ENCODE measurements around the gene CC2D1A.
A peak's percentile ranks its signal among the peaks of the same experiment; 100 is the strongest.

The CC2D1A gene

DNA sequence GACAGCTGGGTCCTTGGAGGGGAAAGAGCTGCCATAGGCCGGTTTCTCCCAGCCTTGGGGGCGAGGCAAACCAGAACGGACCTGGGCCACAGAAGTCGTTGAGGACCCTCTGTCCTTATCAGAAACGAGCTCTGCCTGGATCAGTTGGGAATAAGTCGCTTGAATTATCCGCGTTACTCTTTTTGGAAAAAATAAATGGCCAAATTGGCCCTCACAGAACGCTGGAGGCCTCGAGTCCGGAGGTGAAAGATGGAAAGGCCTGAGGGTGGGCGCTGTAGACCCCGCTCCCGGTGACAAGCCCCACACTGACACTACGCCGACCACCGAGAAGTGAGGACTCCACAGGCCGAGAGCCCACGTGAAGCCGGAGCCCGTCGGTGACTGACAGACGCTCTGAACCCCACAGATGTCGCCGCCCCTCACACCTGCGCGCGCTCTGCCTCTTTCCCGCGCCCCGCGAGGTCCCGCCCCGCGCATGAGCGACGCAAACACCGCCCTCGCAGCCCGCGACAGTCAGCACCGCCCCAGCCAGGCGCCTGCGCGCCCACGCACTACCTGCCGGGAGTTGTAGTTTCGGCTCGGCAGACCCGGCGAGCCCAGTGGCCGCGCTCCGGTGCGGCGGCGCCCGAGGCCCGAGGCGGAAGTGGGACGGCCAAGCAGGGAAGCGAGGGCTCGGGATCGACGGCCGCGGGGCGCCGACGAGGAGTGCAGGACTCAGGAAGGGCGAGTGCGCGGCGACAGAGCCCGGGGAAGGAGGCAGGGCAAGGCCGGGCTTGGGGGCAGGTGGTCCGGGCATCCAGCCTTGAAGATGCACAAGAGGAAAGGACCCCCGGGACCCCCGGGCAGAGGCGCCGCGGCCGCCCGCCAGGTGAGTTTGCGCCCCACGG lies at the start of gene CC2D1A, which contains the start of gene BRME1:
CC2D1A (plus strand) TSS at position 568 of the 887 bp plus-strand sequence; CDS start at position 809, 241 bp downstream.
BRME1 (minus strand) TSS at position 484 of the 887 bp plus-strand sequence. CDS start 1,225 bp downstream, outside the sequence.
- DNase-seq = peak; percentile 90

DNA sequence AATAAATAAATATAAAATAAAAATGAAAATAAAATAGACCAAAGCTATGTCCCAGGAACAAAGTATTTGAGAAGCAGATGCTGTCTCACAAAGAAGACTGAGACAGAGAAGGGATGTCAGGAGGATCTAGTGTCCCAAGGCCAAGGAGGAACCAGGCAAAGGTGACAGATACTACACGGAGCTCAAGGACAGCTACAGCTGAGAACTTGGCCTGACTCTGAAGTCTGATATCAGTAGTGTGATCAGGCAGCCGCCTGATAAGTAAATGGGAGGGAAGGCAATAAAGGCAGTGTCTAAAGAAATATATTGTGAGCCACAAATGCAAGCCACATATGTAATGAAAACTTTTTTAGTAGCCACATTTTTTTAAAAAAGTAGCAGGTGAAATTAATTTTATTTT lies 49.5 kb upstream of the CC2D1A start:
- no peak for DNase-seq

DNA sequence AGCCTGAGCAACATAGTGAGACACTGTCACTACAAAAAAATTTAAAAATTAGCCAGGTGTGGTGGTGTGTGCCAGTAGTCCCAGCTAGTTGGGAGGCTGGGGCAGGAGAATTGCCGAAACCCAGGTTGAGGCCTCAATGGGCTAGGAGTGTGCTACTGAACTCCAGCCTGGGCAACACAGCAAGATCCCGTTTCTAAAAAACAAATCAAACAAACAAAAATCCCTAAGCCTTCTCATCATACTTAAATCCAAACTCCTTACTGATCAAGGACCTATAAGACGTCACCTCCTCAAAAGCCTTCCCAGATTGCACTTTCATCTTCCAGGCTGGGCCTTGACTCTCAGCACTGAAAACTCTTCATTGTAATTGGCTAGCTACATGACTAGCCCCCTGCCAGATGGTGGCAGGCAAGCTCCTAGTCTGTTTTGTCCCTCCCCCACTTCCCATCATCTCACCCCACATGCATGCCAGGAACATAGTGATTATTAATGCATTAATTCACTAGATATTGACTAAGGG lies 46.6 kb upstream of the CC2D1A start:
- DNase-seq = no peak

DNA sequence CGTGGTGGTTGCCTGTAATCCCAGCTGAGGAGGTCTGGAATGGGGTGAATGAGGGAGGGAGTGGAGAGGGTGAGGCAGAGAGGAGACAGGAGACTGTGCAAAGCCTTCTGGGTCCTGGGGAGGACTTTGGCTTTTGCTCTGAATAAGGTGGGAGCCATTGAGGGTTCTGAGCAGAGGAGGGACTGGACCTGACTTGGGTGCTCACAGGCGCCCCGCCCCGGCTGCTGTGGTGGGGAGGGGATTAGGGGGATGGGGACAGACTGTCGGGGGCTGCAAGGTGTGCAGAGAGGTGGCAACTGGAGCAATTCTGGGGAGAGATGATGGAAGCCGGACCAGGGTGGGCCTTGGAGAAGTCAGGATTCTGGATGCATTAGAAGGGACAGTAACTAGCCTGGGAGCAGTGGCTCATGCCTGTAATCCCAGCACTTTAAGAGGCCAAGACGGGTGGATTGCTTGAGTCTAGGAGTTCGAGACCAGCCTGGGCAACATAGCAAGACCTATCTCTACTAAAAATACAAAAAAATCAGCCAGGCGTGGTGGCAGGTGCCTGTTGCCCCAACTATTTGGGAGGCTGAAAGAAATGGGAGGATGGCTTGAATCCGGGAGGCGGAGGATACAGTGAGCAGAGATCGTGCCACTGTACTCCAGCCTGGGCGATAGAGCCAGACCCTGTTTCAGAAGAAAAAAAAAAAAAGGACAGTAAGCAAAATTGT lies 45.2 kb upstream of the CC2D1A start:
- DNase-seq = no peak

DNA sequence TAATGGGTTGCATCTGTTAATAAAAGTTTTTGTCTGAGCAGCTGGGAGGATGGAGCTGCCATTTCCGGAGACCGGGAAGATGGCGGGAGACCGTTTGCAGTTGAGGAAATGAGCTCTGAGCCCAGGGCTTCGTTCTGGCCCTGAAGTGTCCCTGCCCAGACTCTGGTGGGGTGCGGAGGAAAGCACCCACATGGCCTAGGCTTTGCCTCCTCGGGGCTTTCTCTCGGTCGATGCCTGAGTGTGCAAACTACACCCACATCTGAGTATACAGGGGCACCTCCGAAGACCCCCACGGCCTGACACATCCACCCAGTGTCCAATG lies 44.6 kb upstream of the CC2D1A start:
- DNase-seq = peak; percentile 63

DNA sequence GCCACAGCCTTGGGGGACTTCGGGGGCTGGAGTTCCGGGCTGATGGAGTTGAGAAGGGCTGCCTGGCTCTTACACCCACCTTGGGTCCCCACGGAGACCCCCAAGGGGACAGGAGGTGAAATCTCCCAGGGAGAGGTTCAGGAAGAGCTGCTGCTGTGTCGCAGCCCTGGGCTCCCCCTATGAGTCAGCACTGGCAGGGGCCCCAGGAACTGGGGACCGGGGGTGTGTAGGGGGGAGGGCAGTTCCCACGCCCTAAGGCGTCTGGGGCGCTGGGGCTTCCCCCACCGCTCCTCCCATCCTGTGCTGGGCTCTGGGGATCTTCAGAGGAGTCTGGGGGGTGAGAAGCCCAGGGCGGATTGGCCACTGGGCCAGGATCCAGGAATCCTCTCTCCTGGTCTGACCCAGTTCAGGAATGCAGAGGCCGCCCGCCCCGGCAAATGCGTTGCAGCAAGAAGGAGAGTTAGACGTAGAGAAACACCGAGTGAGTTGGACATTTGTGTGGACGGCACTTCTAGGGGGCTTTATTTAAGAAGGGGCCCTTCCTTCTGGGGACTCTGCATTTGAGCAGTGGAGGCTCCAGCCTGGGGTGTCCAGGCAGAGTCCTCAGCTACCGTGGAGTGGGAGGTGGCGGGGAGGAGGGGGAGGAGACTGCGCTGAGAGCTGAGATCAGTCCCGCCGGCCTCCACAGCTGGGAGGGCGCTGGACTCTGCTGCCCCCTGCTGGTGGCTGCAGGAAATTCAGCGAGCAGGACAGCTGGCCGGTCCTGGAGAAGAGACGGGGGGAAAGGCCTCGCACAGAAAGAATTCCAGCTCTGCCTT lies 44.1 kb upstream of the CC2D1A start:
- peak; percentile 94 for DNase-seq

DNA sequence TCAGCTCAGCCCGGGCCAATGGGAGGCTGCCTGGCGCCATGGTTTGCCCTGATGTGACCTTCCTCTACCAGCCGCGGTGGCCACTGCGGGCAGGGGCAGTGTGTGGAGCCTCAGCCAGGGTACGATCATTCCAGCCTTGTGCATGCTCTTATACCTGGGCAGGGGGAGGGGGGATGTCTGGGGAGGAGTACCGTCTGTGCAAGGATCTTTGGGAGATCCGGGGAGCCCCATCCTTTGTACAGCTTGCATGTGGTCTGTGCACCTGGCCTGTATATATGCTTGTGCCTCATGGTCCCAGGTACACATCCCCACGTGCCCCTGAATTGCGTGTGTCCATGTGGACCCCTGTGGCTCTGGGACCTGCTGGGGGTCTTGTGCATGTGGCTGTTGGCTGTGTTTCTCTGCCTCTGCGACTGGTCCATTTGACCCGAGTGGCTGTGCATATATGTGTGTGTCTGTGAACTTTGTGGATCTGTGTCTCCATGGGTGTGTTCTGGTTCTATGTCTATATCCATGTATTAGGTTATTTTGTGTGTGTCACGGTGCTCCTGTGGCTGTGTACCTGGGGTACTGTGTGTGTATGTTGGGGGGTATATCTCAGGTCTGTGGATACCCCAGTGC lies 41.8 kb upstream of the CC2D1A start:
- no peak for DNase-seq

DNA sequence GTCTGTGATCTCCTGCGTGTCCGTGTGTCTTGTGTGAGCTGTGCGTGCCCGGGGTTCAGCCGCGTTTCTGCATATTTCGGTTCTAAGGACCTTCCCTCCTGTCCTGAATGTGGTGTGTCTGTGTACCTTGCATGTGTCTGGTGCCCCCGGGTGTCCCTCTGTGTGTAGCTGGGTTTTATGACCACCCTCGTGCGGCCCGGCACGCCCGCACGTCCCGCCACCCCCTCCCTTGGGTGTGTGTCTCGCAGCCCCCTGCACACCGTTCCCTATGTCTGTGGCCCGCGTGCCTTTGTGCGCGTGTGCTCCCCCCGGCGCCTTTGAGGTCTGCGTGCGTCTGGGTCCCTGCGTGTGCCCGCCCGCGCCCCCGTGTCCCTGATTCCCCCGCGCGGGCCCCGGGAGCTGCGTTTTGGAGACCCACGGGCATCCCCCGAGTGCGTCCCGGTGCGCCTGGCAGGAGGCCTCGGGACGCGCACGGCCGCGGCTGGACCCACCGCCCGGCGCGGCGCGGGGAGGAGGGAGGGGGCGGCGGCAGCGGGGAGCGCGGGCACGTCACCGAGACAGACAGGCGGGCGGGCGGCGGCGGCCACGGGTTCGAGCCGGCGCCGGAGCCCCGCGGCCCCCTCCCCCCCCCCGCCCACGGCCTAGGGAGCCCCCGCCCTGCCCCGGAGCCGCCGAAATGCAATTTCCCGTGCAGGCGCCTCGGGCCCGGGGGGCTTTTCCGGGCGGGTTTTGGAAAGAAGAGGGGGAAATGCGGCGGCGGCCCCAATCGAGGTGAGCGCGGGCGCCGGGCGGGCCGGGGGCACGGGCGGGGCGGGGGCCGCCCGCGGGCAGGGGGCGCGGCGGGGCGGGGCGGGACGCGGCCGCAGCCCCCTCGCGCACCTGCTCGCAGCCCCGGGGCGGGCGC lies 41.1 kb upstream of the CC2D1A start:
- no peak for DNase-seq

DNA sequence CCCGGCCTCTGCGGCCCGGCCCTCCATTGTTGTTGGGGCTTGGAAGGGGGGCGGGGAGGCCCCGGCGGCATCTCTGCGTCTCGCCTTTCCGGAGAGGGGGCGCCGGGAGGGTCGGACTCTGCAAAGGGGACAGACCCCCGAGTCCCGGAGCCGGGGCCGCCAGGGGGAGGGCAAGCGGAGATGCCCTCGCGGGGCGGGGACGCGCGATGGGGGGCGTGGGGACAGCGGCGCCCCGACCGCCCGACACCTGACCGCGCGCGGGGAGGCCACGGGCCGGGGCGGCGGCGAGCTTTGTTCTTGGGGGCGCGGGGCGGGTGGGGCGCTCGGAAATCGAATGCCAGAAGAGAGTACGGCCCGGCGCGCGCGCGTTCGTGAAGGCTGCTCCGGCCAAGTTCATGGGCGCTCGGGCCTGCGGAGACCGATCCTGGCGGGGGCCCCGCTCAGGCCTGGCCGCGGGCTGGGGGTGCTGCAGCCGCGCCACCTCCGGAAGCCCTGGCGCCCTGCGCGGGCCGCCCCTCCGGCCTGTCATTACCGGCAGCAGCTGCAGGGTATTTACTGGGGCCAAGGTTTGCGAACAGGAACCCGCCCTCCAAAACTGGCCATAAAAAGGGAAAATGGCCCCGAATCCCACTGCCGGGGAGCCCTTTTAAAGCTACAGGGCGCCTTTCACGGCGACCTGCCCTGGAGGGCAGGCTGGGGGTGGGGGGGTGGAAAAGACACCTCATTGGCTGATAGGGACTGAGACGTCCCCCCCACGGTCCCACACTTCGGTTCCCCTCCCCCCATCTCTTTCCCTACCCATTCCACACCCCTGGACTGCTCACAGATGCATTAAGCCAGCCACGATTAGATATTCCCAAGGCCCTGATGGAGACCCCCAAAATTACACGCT lies 40.2 kb upstream of the CC2D1A start:
- no peak for DNase-seq

DNA sequence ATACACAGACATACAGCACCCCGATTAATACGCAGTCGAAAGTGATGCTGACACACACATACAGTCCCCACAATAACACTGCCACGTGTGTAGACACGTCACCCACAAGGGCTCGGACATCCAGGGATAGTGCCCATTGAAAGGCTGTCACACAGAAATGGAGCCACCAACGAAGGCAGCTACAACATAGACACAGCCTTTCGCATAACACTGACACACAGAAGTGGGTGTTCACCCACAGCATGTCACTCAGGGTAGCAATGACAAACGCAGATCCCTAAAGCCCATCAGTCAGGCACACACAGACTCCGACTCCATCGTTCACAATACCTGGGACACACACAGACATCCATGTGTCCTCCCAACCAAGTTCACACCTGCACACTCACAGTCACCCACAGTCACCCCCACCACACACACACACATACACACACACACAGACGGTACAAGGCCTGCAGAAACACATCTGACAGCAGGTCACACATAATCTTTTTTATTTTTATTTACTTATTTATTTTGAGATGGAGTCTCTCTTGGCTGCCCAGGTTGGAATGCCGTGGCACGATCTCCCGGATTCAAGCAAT lies 39.4 kb upstream of the CC2D1A start:
- DNase-seq = no peak

DNA sequence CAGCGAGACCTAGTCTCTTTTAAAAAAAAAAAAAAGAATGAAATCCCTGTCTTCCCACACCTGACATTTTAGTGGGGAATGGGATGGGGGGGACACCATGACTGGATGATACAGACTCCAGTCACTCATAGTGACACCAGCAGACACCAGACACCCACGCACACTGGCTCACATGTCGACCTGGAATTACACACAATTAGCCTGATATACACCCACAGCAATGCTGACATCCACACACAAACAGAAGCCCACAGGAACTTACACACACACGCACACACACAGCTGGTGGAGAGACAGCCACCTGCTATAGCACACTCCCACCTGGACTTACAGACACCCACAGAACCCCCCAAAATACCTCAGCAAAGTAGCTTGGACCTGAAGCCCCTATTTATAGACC lies 37.3 kb upstream of the CC2D1A start:
- no peak for DNase-seq

DNA sequence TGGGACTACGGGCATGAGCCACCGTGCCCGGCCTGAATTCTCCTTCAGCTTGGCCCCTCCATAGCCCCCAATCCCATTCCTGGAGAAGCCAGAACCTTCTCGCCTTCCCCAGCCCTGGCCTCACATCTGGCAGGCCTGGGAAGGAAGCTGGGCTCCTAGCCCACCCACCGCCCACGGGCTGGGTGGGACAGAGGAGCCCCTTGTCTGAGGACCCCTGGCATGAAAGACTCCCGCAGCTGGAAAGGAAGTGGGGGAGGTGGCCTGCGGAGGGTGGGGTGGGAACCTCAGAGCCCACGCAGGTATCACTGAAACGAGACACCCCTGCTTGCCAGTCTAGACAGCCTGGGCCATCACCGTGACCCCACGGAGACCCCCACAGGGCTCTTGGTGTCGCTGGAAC lies 36.7 kb upstream of the CC2D1A start:
- DNase-seq = no peak

DNA sequence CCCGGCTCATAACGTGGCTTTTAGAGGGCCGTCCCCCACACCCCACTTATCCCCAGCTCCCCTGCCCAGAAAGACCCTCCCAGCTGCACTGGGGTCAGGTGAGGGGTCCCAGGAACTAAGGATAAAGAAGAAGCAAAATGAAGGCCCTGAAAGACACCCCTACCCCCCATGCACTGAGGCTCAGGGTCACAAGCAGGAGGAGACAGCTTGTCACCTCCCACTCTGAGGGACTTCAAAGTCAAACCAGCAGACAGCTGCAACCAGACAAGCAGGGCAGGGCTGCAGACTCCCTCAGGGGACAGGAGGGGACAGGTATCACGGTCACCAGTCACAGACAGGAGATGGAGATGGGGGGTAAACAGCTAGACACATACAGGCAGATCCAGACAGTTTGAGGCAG lies 35.1 kb upstream of the CC2D1A start:
- no peak for DNase-seq

DNA sequence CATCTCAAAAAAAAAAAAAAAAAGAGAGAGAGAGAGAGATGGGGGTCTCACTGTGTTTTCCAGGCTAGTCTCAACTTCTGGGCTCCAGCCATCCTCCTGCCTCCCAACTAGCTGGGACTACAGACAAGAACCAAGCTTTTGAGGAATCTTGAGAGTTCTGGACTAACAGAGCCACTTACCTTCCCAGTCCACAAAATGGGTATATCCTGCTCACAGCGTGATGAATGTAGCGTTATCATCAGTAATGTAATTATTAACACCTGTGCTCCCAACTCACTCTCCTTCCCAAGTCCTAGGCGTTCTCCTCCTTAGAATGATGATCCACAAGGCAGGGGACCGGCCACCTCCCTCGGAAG lies 33.7 kb upstream of the CC2D1A start:
- no peak for DNase-seq

DNA sequence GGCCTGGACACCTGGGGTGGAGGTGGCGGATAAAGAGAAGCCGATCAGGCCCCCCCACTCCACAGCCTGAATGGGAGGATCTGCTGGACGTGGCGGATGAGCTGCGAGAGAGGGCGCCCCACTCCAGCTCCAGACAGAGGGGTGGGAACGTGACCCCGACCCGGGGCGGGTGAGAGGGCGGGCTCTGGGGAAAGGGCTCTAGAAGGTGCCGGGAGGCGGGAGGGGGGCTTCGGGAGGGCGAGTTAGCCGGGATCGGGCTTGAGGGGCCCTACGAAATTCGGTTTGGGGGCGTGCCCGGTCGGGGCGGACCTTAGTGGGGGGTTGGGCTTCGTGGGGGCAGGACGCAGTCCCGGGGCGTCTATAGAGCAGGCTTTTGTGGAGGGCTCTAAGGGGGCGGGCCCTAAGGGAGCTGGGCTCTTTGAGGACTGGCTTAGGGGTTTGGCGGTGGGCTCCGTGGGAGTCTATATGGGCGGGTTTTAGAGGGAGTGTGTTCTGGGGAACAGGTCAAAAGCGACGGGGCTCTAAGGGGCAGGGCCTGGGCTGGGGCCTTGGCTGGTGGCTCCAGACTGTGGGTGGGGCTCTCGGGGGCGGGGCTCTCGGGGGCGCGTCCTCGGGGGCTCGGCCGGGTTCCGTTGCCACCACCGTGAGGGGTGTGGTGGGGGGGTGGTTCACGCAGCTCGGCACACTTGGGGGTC lies 33.2 kb upstream of the CC2D1A start:
- no peak for DNase-seq

DNA sequence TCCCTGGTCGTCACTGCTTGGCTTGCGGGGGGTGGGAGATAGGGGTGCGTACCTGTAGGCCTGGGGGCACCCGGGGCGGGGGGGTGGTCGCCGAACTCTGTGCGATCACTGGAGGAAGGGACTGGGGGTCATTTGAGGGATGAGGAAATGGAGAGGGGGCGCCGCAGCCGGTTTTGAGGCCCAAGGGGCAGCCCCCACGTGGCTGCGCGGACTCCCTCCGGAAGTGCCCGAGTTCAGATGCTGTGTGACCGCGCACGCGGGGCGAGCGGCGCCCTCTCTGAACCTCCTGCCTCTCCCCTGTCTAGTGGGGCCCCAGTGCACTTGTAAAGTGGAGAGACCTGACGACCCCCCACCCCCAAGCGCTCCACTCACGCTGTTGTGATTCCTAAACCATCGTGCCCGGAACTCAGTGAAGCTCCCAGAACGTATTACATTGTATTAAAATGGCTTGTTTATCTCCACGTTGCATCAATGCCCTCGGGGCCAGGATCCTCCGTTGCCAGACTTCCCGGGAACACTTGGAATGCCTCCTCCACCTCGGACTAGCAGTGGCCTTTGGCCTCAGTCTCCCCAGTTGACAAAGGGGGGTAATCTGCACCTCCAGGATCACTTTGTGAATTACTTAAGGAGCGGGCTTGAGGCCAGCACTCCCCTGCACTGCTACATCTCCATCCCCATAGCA lies 32.0 kb upstream of the CC2D1A start:
- DNase-seq = no peak

DNA sequence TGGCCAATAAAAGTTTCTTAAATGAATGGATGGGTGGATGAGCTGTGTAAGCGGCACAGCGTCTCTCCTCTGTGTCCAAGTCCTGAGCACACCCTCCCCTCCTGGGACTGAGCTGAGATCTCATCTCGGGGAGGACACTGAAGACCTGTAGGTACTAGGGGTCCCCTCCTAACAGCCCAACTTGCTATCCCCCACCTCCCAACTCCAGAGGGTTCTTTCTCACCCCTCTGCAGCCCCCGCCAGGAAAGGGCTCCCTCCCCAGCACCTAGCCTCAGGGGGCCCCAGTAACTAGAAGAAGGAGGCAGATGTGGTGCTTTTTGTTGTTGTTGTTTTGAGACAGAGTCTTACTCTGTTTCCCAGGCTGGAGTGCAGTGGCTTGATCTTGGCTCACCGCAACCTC lies 30.2 kb upstream of the CC2D1A start:
- DNase-seq = no peak

DNA sequence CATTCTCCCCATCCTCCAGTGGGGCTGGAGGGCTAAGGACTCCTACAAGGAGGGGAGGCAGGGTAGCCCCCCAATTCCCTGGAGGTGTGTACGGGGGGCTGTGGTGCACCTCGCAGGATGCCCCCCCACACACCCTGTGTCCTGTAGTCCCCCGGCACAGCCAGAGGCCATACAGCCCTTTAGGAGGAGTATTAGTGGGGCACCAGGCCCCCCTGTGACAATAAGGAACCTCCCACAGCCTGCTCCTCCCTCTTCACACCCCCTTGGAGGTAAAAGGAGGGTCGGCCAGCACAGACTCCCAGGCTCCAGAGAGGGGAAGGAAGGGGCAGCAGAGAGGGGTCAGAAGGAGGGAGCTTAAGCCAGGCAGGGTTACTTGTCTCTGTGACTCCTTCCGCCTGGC lies 29.2 kb upstream of the CC2D1A start, which contains the start of gene NANOS3:
NANOS3 (plus strand) TSS at position 301 of the 400 bp plus-strand sequence. CDS start 115 bp downstream, outside the sequence.
- no peak for DNase-seq

DNA sequence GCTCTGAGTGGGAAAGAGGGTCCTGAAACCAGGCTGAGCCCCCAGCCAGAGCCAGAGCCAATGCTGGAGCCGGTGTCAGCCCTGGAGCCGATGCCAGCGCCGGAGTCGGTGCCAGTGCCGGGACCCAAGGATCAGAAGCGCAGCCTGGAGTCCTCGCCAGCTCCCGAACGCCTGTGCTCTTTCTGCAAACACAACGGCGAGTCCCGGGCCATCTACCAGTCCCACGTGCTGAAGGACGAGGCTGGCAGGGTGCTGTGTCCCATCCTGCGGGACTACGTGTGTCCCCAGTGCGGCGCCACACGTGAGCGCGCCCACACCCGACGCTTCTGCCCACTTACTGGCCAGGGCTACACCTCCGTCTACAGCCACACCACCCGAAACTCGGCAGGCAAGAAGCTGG lies 28.7 kb upstream of the CC2D1A start:
- no peak for DNase-seq
